Measurements from ENCODE around the gene CFAP74.

GRCh38 chr1:2031546-2032540 lies 28.3 kb upstream of the CFAP74 start:
- no peak for TF ChIP-seq CTCF (conservative IDR thresholded peaks at IDR 0.05; ENCODE audit: low read depth, low read length)
- no peak for TF ChIP-seq RAD21 (IDR thresholded peaks at IDR 0.05; ENCODE audit: low read length)
- no peak for TF ChIP-seq POLR2A (IDR thresholded peaks at IDR 0.05; ENCODE audit: low read depth, low read length)
- TF ChIP-seq USF2 (IDR thresholded peaks at IDR 0.05; ENCODE audit: low read depth, low read length), result no peak
- TF ChIP-seq CEBPB (IDR thresholded peaks at IDR 0.05; ENCODE audit: low read depth, low read length), result no peak
- no peak for TF ChIP-seq SMC3 (IDR thresholded peaks at IDR 0.05; ENCODE audit: low read depth, low read length)
- no peak for TF ChIP-seq MXI1 (IDR thresholded peaks at IDR 0.05; ENCODE audit: borderline replicate concordance, low read depth, low read length)
